Measurements from ENCODE around the gene CCND2. TPM values are rescaled to one million over a fixed set of nuclear protein-coding genes. Genes with fewer than 3 reads are reported as not detected.
"Not testable (repeated sequence)": the region's sequence is repeated elsewhere in the genome, so short reads cannot be mapped to it uniquely, and the experiment has no call there.

The CCND2 gene
- total RNA-seq, 4 donors from 2014 or later = 84.1 to 124 (median 89.7) TPM

- DNase-seq (ENCODE audit: low spot score in 2 of 2) = no peak
- no peak overlapping the region for H3K27ac ChIP-seq
- no peaks in the 10 kb centered on the region for H3K27me3 ChIP-seq
- peaks cover 0 to 5% (median 0%) of the 10 kb centered on the region in 4 donors for H3K4me1 ChIP-seq
- H3K36me3 ChIP-seq = no peaks in the 10 kb centered on the region
- TF ChIP-seq CTCF (IDR thresholded peaks at IDR 0.05) (no peak), POLR2A (IDR thresholded peaks at IDR 0.05) (no peak), EP300 (IDR thresholded peaks at IDR 0.05) (no peak)
- no peak overlapping the region for H3K4me3 ChIP-seq
- WGBS, 2 donors = 76 to 82% methylated on average over 4 of the region's 4 CpGs
- peaks cover 0 to 26% (median 5%) of the 10 kb centered on the region in 4 donors for H3K9me3 ChIP-seq
Observed at GRCh38 chr12:4241592-4241991, 32.0 kb upstream of the CCND2 start.

- Histone ChIP-seq H3K4me1 (peaks cover 0 to 5% (median 0%) of the 10 kb centered on the region in 4 donors), H3K9me3 (peaks cover 0 to 16% (median 5%) of the 10 kb centered on the region in 4 donors), H3K4me3 (no peak overlapping the region), H3K27me3 (no peaks in the 10 kb centered on the region), H3K27ac (no peak overlapping the region), H3K36me3 (no peaks in the 10 kb centered on the region)
- DNase-seq (ENCODE audit: low spot score in 2 of 2) = no peak
- TF ChIP-seq POLR2A (IDR thresholded peaks at IDR 0.05) (no peak), EP300 (IDR thresholded peaks at IDR 0.05) (no peak), CTCF (IDR thresholded peaks at IDR 0.05) (no peak)
- 70 to 71% methylated on average over 9 to 10 of the region's 10 CpGs for WGBS, 2 donors
Observed at GRCh38 chr12:4242595-4242994, 31.0 kb upstream of the CCND2 start.

- no peak overlapping the region for H3K27ac ChIP-seq
- H3K27me3 ChIP-seq = no peaks in the 10 kb centered on the region
- peaks cover 0 to 11% (median 3%) of the 10 kb centered on the region in 4 donors for H3K9me3 ChIP-seq
- H3K4me3 ChIP-seq = no peak overlapping the region
- TF ChIP-seq CTCF (IDR thresholded peaks at IDR 0.05) = no peak
- TF ChIP-seq POLR2A (IDR thresholded peaks at IDR 0.05) = no peak
- no peak for TF ChIP-seq EP300 (IDR thresholded peaks at IDR 0.05)
- 45 to 71% methylated on average over 6 to 7 of the region's 7 CpGs for WGBS, 2 donors
- DNase-seq (ENCODE audit: low spot score in 2 of 2) = no peak
- peaks cover 0 to 5% (median 0%) of the 10 kb centered on the region in 4 donors for H3K4me1 ChIP-seq
- H3K36me3 ChIP-seq = no peaks in the 10 kb centered on the region
Observed at GRCh38 chr12:4243091-4243490, 30.5 kb upstream of the CCND2 start.

- WGBS, 2 donors = 90 to 92% methylated on average over 43 of the region's 43 CpGs
- not testable (repeated sequence) for H3K27ac ChIP-seq; H3K27me3 ChIP-seq; DNase-seq (ENCODE audit: low spot score in 2 of 2); H3K4me3 ChIP-seq; H3K36me3 ChIP-seq; H3K4me1 ChIP-seq
- H3K9me3 ChIP-seq = peaks cover 0 to 11% (median 1%) of the 10 kb centered on the region in 4 donors
Observed at GRCh38 chr12:4243491-4244100, 30.0 kb upstream of the CCND2 start.

- no peak for TF ChIP-seq EP300 (IDR thresholded peaks at IDR 0.05)
- no peak for TF ChIP-seq POLR2A (IDR thresholded peaks at IDR 0.05)
- no peak for TF ChIP-seq CTCF (IDR thresholded peaks at IDR 0.05)
- whole genome bisulfite sequencing, 2 donors = 43 to 50% methylated on average over 9 of the region's 9 CpGs
- no peaks in the 10 kb centered on the region for H3K36me3 ChIP-seq
- H3K4me1 ChIP-seq = peaks cover 0 to 5% (median 0%) of the 10 kb centered on the region in 4 donors
- peaks cover 0 to under 1% (median 0%) of the 10 kb centered on the region in 4 donors for H3K9me3 ChIP-seq
- DNase-seq (ENCODE audit: low spot score in 2 of 2) = no peak
- H3K27ac ChIP-seq = no peak overlapping the region
- no peak overlapping the region for H3K4me3 ChIP-seq
- no peaks in the 10 kb centered on the region for H3K27me3 ChIP-seq
Observed at GRCh38 chr12:4244868-4245267, 28.7 kb upstream of the CCND2 start.
